ENCODE measurements around the gene TMEM181. TPM values are rescaled to one million over a fixed set of nuclear protein-coding genes. Genes with fewer than 3 reads are reported as not detected.
"Not testable (repeated sequence)": the region's sequence is repeated elsewhere in the genome, so short reads cannot be mapped to it uniquely, and the experiment has no call there.

Gene TMEM181
- total RNA-seq, 1 donor from 2014 or later = 27.3 TPM

- peaks cover 15% of the 10 kb centered on the region for H3K27me3 ChIP-seq
- Mint-ChIP-seq H3K4me3 (no peak within 1 kb of the TSS), H3K36me3 (no peaks in the 10 kb centered on the region)
These were observed 89.6 kb downstream of the TMEM181 start, which contains the start of gene SYTL3 for GRCh38 chr6:158649289-158650143. TSS of gene SYTL3 (plus strand) at chr6:158650054. CDS start at chr6:158663269, 13,215 bp downstream.

GRCh38 chr6:158651981-158652737, 92.3 kb downstream of the TMEM181 start:
- not testable (repeated sequence) for H3K36me3 Mint-ChIP-seq; H4K20me1 ChIP-seq (ENCODE audit: low read depth); DNase-seq (ENCODE audit: low spot score); H3K27ac ChIP-seq; H3F3A ChIP-seq (ENCODE audit: low read depth); H3K9ac ChIP-seq; H3K27ac Mint-ChIP-seq; H3K36me3 ChIP-seq; H3K9me3 ChIP-seq (ENCODE audit: low read depth); H3K9me3 Mint-ChIP-seq; H3K4me3 ChIP-seq; H3K4me2 ChIP-seq; H3K4me3 Mint-ChIP-seq; H3K79me2 ChIP-seq (ENCODE audit: low read depth); H3K27me3 ChIP-seq; H3K4me1 ChIP-seq; H2AFZ ChIP-seq (replicated peaks)
- Mint-ChIP-seq H3K27me3 (ENCODE audit: insufficient read depth, low read depth) (peaks cover 11% of the 10 kb centered on the region), H3K4me1 (peaks cover 30% of the 10 kb centered on the region)

More at GRCh38 chr6:158649289-158650143, 89.6 kb downstream of the TMEM181 start, which contains the start of gene SYTL3:
- H3K27me3 Mint-ChIP-seq (ENCODE audit: insufficient read depth, low read depth) = peaks cover 15% of the 10 kb centered on the region
- H3K9ac ChIP-seq = no peak within 1 kb of the TSS
- peaks cover 27% of the 10 kb centered on the region for H3K4me1 Mint-ChIP-seq
- no peaks in the 10 kb centered on the region for H3F3A ChIP-seq (ENCODE audit: low read depth)
- H3K4me3 ChIP-seq = no peak within 1 kb of the TSS
- H3K9me3 ChIP-seq (ENCODE audit: low read depth) = no peaks in the 10 kb centered on the region
- TF ChIP-seq EZH2phosphoT487 (IDR thresholded peaks at IDR 0.05) (no peak), CTCF (IDR thresholded peaks at IDR 0.05) (no peak), EZH2 (IDR thresholded peaks at IDR 0.05) (no peak)
- H3K4me2 ChIP-seq = no peak within 1 kb of the TSS
- DNase-seq (ENCODE audit: low spot score) = no peak
- no peak within 1 kb of the TSS for H2AFZ ChIP-seq (replicated peaks)
- no peak within 1 kb of the TSS for H3K27ac ChIP-seq
- no peaks in the 10 kb centered on the region for H4K20me1 ChIP-seq (ENCODE audit: low read depth)
- no peaks in the 10 kb centered on the region for H3K36me3 ChIP-seq
- no peak within 1 kb of the TSS for H3K27ac Mint-ChIP-seq
- H3K4me1 ChIP-seq = no peaks in the 10 kb centered on the region
- H3K9me3 Mint-ChIP-seq = no peaks in the 10 kb centered on the region
- no peaks in the 10 kb centered on the region for H3K79me2 ChIP-seq (ENCODE audit: low read depth)

GRCh38 chr6:158653577-158654354, 93.9 kb downstream of the TMEM181 start:
- no peaks in the 10 kb centered on the region for H3F3A ChIP-seq (ENCODE audit: low read depth)
- TF ChIP-seq EZH2 (IDR thresholded peaks at IDR 0.05) (no peak), EZH2phosphoT487 (IDR thresholded peaks at IDR 0.05) (no peak), CTCF (IDR thresholded peaks at IDR 0.05) (no peak)

More at GRCh38 chr6:158653577-158654354, 93.9 kb downstream of the TMEM181 start:
- Histone ChIP-seq H3K27ac (no peak overlapping the region), H3K4me2 (no peak overlapping the region), H3K4me1 (no peaks in the 10 kb centered on the region), H3K27me3 (no peaks in the 10 kb centered on the region), H3K9ac (no peak overlapping the region), H3K9me3 (ENCODE audit: low read depth) (no peaks in the 10 kb centered on the region), H2AFZ (replicated peaks) (no peak overlapping the region), H3K79me2 (ENCODE audit: low read depth) (no peaks in the 10 kb centered on the region), H3K4me3 (no peak overlapping the region), H4K20me1 (ENCODE audit: low read depth) (no peaks in the 10 kb centered on the region), H3K36me3 (no peaks in the 10 kb centered on the region)
- no peak for DNase-seq (ENCODE audit: low spot score)
- H3K4me1 Mint-ChIP-seq = peaks cover 27% of the 10 kb centered on the region
- H3K27me3 Mint-ChIP-seq (ENCODE audit: insufficient read depth, low read depth) = peaks cover 11% of the 10 kb centered on the region
- no peak overlapping the region for H3K4me3 Mint-ChIP-seq
- H3K36me3 Mint-ChIP-seq = no peaks in the 10 kb centered on the region
- H3K27ac Mint-ChIP-seq = no peak overlapping the region
- H3K9me3 Mint-ChIP-seq = no peaks in the 10 kb centered on the region
